Measurements from ENCODE around the gene CCDC69.
A peak's percentile ranks its signal among the peaks of the same experiment; 100 is the strongest.

DNA sequence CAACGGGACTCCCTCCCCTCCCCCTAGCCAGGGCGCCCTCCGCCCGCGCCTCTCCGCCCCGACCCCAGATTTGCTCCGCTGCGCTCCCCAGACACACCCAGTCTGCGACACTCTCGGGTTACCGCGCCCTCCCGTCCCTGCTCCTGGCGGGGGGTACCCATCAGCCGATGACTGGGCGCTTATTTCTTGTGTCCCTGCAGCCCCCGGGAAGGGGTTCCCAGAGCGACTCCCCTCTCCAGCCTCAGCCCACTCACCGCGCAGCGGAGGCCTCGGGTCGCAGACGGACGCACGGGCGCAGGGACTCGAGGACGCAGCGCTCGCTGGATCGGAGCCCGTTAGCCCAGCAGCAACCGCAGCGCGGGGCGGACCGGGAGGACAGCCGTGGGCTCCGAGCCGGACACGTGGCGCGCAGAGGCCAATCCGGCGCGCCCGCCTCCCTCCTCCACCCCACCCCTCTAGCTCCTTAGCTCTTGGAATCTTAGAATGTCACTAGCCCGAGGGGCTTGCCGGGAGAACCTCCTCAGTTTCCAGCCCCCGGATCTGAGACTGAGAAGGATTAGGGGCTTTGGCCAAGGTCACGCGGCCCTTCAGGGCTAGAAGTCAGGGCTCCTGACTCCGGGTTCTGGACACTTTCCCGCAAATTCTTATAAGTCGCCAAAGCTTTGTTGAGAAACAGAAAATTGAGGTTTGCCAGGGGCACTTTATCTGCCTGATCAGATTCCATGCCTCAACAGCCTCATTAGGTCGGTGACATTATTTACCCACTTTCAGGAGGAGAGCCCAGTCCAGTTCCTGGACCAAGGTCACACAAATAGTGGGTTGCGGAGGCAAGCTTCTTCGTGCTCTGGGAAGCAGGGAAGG lies 66.2 kb downstream of the CCDC69 start, which contains the start of gene ANXA6:
- TF ChIP-seq CTCF (IDR thresholded peaks at IDR 0.05) (no peak), POLR2A (IDR thresholded peaks at IDR 0.05) (peak; percentile 58)
